CD8-positive, alpha-beta memory T cell (primary cell): ENCODE measurements around the gene AUTS2. TPM values are rescaled to one million over a fixed set of nuclear protein-coding genes. Genes with fewer than 3 reads are reported as not detected.
A peak's percentile ranks its signal among the peaks of the same experiment; 100 is the strongest.

ENCODE experiments used
- CTCF ChIA-PET: fragments of 350-600 bp; sonication (Branson Sonifier 250); formaldehyde crosslinking; loops from one replicate; lab custom pipeline; 2021; ENCODE audit warnings: antibody characterized with exemption; lab: Charles Lee
- POLR2A ChIA-PET: fragments of 350-600 bp; sonication (Branson Sonifier 250); formaldehyde crosslinking; loops from one replicate; lab custom pipeline; 2021; ENCODE audit warnings: antibody characterized with exemption; lab: Charles Lee
- DNase-seq, 5 donors: peaks; one replicate each; pipeline versions ENCODE4 v3.0.0 to v3.0.0-alpha.2; 2020 to 2022; ENCODE audit warnings: mixed read lengths in 1 of 5
- H3K27ac ChIP-seq: one replicate; pipeline ENCODE4 v1.7.0; 2013; ENCODE audit warnings: low read depth, mild to moderate bottlenecking, low read length, moderate library complexity
- H3K27me3 ChIP-seq: 2 replicates; pipeline ENCODE4 v1.7.0; 2013; ENCODE audit warnings: low read length, mild to moderate bottlenecking; ENCODE audit not compliant: insufficient read depth, poor library complexity, severe bottlenecking
- H3K36me3 ChIP-seq: 2 replicates; pipeline ENCODE4 v1.7.0; 2013; ENCODE audit warnings: mild to moderate bottlenecking, low read length, moderate library complexity; ENCODE audit not compliant: insufficient read depth
- H3K4me1 ChIP-seq: 2 replicates; pipeline ENCODE4 v1.7.0; 2013; ENCODE audit warnings: mild to moderate bottlenecking, low read length, moderate library complexity; ENCODE audit not compliant: insufficient read depth
- H3K4me3 ChIP-seq: 2 replicates; pipeline ENCODE4 v1.7.0; 2013; ENCODE audit warnings: mild to moderate bottlenecking, low read length
- H3K9me3 ChIP-seq: 2 replicates; pipeline ENCODE4 v1.7.0; 2013; ENCODE audit warnings: mild to moderate bottlenecking, low read length
- H3K27ac Mint-ChIP-seq, 8 donors: one replicate each; pipeline ENCODE4 v1.8.0; 2020 to 2021; ENCODE audit warnings: mixed read lengths in 8 of 8, mild to moderate bottlenecking in 6 of 8, inconsistent platforms in 3 of 8, moderate library complexity in 3 of 8
- H3K27me3 Mint-ChIP-seq, 2 donors: one replicate each; pipeline ENCODE4 v1.8.0; 2020 to 2021; ENCODE audit warnings: mixed read lengths in 2 of 2, mild to moderate bottlenecking in 1 of 2, moderate library complexity in 1 of 2
- H3K36me3 Mint-ChIP-seq, 3 donors: one replicate each; pipeline ENCODE4 v1.8.0; 2020 to 2021; ENCODE audit warnings: mixed read lengths in 3 of 3, inconsistent platforms in 1 of 3, mild to moderate bottlenecking in 1 of 3
- H3K4me1 Mint-ChIP-seq, 3 donors: one replicate each; pipeline ENCODE4 v1.8.0; 2020 to 2021; ENCODE audit warnings: mixed read lengths in 3 of 3, inconsistent platforms in 1 of 3, mild to moderate bottlenecking in 1 of 3
- H3K4me3 Mint-ChIP-seq, 7 donors: one replicate each; pipeline ENCODE4 v1.8.0; 2020 to 2021; ENCODE audit warnings: mixed read lengths in 7 of 7, mild to moderate bottlenecking in 6 of 7, moderate library complexity in 4 of 7, inconsistent platforms in 2 of 7
- H3K9me3 Mint-ChIP-seq, 5 donors: one replicate each; pipeline ENCODE4 v1.8.0; 2020 to 2022; ENCODE audit warnings: mixed read lengths in 5 of 5, mild to moderate bottlenecking in 3 of 5, moderate library complexity in 2 of 5, inconsistent platforms in 1 of 5
- polyA plus RNA-seq: library from polyadenylated mRNA; unstranded; fragments of 300-500 nt; fragmentation: Illumina TruSeq; gene quantifications from one replicate; pipeline ENCODE4 v1.2.3, GENCODE V29; 2021
- total RNA-seq, 2 experiments: library from RNA; stranded (reverse); gene quantifications; one replicate each; pipeline ENCODE4 v1.2.3, GENCODE V29; 2021

The AUTS2 gene
- total and polyA plus RNA-seq, 3 experiments from 2014 or later = 4.4 to 9.9 (median 5.3) TPM

GRCh38 chr7:70599446-70600190 lies 1001.3 kb downstream of the AUTS2 start:
- H3K36me3 Mint-ChIP-seq = peaks cover 0 to 9% (median 4%) of the 10 kb centered on the region in 3 donors
- H3K27me3 Mint-ChIP-seq = peaks cover 37 to 38% of the 10 kb centered on the region in 2 donors
- no peaks in the 10 kb centered on the region for H3K9me3 ChIP-seq
- DNase-seq = no peak
- no peak overlapping the region for H3K4me3 Mint-ChIP-seq
- H3K4me1 ChIP-seq = no peaks in the 10 kb centered on the region
- H3K27ac ChIP-seq = no peak overlapping the region
- H3K27me3 ChIP-seq = no peaks in the 10 kb centered on the region
- no peak overlapping the region for H3K27ac Mint-ChIP-seq
- ChIA-PET POLR2A (interaction anchor here (0.6 kb wide), 1 partner anchor 98 kb away, joined by 9 read pairs; no protein-coding TSS in a partner anchor), CTCF (no interaction called here)
- peaks cover 7 to 36% (median 13%) of the 10 kb centered on the region in 3 donors for H3K4me1 Mint-ChIP-seq
- no peaks in the 10 kb centered on the region for H3K36me3 ChIP-seq
- H3K4me3 ChIP-seq = no peak overlapping the region
- H3K9me3 Mint-ChIP-seq = peaks cover 0 to 6% (median 2%) of the 10 kb centered on the region in 5 donors

DNA sequence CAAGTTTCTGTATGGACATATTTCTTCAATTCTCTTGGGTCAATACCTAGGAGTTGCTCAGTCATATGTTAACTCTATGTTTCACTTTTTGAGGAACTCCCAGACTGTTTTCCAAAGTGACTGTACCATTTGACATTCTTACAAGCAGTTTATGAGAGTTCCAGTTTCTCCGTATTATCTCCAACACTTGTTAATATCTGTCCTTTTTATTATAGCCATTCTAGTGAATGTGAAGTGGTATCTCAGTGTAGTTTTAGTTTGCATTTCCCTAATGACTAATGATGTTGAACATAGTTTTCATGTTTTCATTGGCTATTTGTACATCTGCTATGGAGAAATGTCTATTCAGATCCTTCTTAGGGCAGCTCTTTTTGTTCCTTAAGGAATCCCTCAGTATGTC lies 1002.7 kb downstream of the AUTS2 start:
- peaks cover 7 to 31% (median 8%) of the 10 kb centered on the region in 3 donors for H3K4me1 Mint-ChIP-seq

GRCh38 chr7:70602117-70602516 lies 1003.8 kb downstream of the AUTS2 start:
- H3K4me3 Mint-ChIP-seq = no peak overlapping the region
- ChIA-PET POLR2A (no interaction called here), CTCF (no interaction called here)
- H3K36me3 Mint-ChIP-seq = peaks cover 0 to 9% (median 4%) of the 10 kb centered on the region in 3 donors
- peaks cover 24 to 30% of the 10 kb centered on the region in 2 donors for H3K27me3 Mint-ChIP-seq
- H3K27me3 ChIP-seq = no peaks in the 10 kb centered on the region
- H3K4me1 Mint-ChIP-seq = peaks cover under 1 to 23% (median 3%) of the 10 kb centered on the region in 3 donors
- no peaks in the 10 kb centered on the region for H3K36me3 ChIP-seq
- no peak for DNase-seq
- H3K9me3 Mint-ChIP-seq = peaks cover 0 to 6% (median 2%) of the 10 kb centered on the region in 5 donors
- H3K9me3 ChIP-seq = no peaks in the 10 kb centered on the region
- H3K4me3 ChIP-seq = no peak overlapping the region
- no peak overlapping the region for H3K27ac ChIP-seq
- H3K4me1 ChIP-seq = no peaks in the 10 kb centered on the region
- no peak overlapping the region for H3K27ac Mint-ChIP-seq

More for the DNA sequence above, 1002.7 kb downstream of the AUTS2 start:
- peaks cover 31 to 37% of the 10 kb centered on the region in 2 donors for H3K27me3 Mint-ChIP-seq
- H3K4me3 Mint-ChIP-seq = no peak overlapping the region
- no peaks in the 10 kb centered on the region for H3K27me3 ChIP-seq
- no peak for DNase-seq
- H3K9me3 Mint-ChIP-seq = peaks cover 0 to 6% (median 2%) of the 10 kb centered on the region in 5 donors
- H3K27ac Mint-ChIP-seq = no peak overlapping the region
- H3K4me1 ChIP-seq = no peaks in the 10 kb centered on the region
- ChIA-PET CTCF (no interaction called here), POLR2A (no interaction called here)
- H3K4me3 ChIP-seq = no peak overlapping the region
- no peaks in the 10 kb centered on the region for H3K36me3 ChIP-seq
- H3K27ac ChIP-seq = no peak overlapping the region
- H3K36me3 Mint-ChIP-seq = peaks cover 0 to 9% (median 4%) of the 10 kb centered on the region in 3 donors
- H3K9me3 ChIP-seq = no peaks in the 10 kb centered on the region

GRCh38 chr7:70607281-70607680 lies 1009.0 kb downstream of the AUTS2 start:
- Mint-ChIP-seq H3K27ac (peak overlapping the region in 2 of 8 donors; percentile 5 to 32), H3K27me3 (peaks cover 10 to 19% of the 10 kb centered on the region in 2 donors), H3K4me3 (no peak overlapping the region), H3K36me3 (no peaks in the 10 kb centered on the region), H3K4me1 (no peaks in the 10 kb centered on the region), H3K9me3 (peaks cover 0 to 2% (median 0%) of the 10 kb centered on the region in 5 donors)
- Histone ChIP-seq H3K36me3 (no peaks in the 10 kb centered on the region), H3K4me3 (no peak overlapping the region), H3K4me1 (no peaks in the 10 kb centered on the region), H3K27me3 (no peaks in the 10 kb centered on the region), H3K27ac (no peak overlapping the region), H3K9me3 (no peaks in the 10 kb centered on the region)
- ChIA-PET CTCF (no interaction called here), POLR2A (no interaction called here)
- DNase-seq = no peak

DNA sequence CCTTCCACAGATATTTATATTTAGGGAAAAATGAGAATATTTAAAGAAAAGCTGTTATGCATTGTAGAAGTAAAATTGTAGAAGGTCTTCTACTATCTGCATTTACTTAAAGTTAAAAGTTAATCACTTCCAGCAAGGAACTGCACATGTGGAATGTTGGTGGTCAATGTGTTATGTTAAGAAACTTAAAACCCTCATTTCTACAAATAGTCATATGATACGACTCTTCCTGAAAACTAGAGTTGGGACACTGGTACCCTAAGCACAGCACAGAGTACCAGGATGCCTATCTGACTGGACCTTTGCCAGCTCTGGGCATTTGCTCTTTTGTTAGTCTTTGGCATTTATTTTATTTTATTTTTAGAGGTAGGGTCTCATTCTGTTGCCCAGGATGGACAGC lies 1009.5 kb downstream of the AUTS2 start:
- Histone ChIP-seq H3K4me3 (no peak overlapping the region), H3K4me1 (no peaks in the 10 kb centered on the region), H3K27me3 (no peaks in the 10 kb centered on the region), H3K36me3 (no peaks in the 10 kb centered on the region), H3K9me3 (no peaks in the 10 kb centered on the region), H3K27ac (no peak overlapping the region)
- peak overlapping the region in 1 of 8 donors; percentile 32 for H3K27ac Mint-ChIP-seq
- no peaks in the 10 kb centered on the region for H3K36me3 Mint-ChIP-seq
- DNase-seq = no peak
- CTCF ChIA-PET = no interaction called here
- no peaks in the 10 kb centered on the region for H3K4me1 Mint-ChIP-seq
- H3K9me3 Mint-ChIP-seq = peaks cover 0 to under 1% (median 0%) of the 10 kb centered on the region in 5 donors
- peaks cover 10 to 19% of the 10 kb centered on the region in 2 donors for H3K27me3 Mint-ChIP-seq
- POLR2A ChIA-PET = no interaction called here
- no peak overlapping the region for H3K4me3 Mint-ChIP-seq

- POLR2A ChIA-PET = no interaction called here
These were observed 1010.0 kb downstream of the AUTS2 start for GRCh38 chr7:70608229-70608628.

DNA sequence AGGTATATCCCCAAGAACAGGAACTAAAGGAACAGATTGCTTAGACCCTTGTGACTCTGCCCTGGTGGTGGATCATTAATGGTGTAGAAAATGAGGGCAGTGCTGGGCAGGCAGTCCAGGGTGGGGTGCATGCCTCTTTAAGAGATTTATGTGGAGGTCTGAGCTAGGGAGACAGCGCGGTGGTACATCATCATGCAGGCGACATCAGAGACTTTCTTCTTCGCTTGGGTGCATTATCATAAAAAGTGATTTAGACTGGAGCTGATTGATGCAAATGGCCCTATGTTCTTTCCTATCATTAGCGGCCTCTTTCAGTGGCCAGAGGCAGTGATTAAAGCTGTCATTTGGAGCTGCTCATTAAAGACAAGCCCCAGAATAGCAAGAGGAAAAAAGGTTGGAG lies 1014.5 kb downstream of the AUTS2 start:
- peaks cover 0 to 2% (median 0%) of the 10 kb centered on the region in 3 donors for H3K36me3 Mint-ChIP-seq
- Histone ChIP-seq H3K9me3 (no peaks in the 10 kb centered on the region), H3K36me3 (no peaks in the 10 kb centered on the region), H3K27me3 (no peaks in the 10 kb centered on the region), H3K27ac (no peak overlapping the region), H3K4me3 (no peak overlapping the region), H3K4me1 (no peaks in the 10 kb centered on the region)
- peaks cover 8 to 15% of the 10 kb centered on the region in 2 donors for H3K27me3 Mint-ChIP-seq
- DNase-seq = no peak
- ChIA-PET CTCF (no interaction called here), POLR2A (no interaction called here)
- no peaks in the 10 kb centered on the region for H3K9me3 Mint-ChIP-seq
- peaks cover 0 to 2% (median 0%) of the 10 kb centered on the region in 3 donors for H3K4me1 Mint-ChIP-seq
- H3K27ac Mint-ChIP-seq = peak overlapping the region in 1 of 8 donors; percentile 36
- H3K4me3 Mint-ChIP-seq = no peak overlapping the region

More at GRCh38 chr7:70608229-70608628, 1010.0 kb downstream of the AUTS2 start:
- Mint-ChIP-seq H3K27me3 (peaks cover 10 to 19% of the 10 kb centered on the region in 2 donors), H3K9me3 (no peaks in the 10 kb centered on the region), H3K27ac (no peak overlapping the region), H3K36me3 (no peaks in the 10 kb centered on the region), H3K4me1 (no peaks in the 10 kb centered on the region), H3K4me3 (no peak overlapping the region)
- no peak overlapping the region for H3K27ac ChIP-seq
- H3K27me3 ChIP-seq = no peaks in the 10 kb centered on the region
- CTCF ChIA-PET = interaction anchor here (1.1 kb wide), 1 partner anchor 20 kb away, joined by 3 read pairs; no protein-coding TSS in a partner anchor
- H3K36me3 ChIP-seq = no peaks in the 10 kb centered on the region
- H3K9me3 ChIP-seq = no peaks in the 10 kb centered on the region
- no peaks in the 10 kb centered on the region for H3K4me1 ChIP-seq
- H3K4me3 ChIP-seq = no peak overlapping the region
- DNase-seq = no peak
